Occipital lobe (tissue), 2 donors: ENCODE results near the gene PLCXD1. TPM values are rescaled to one million over a fixed set of nuclear protein-coding genes. Genes with fewer than 3 reads are reported as not detected.
"Not testable (repeated sequence)": the region's sequence is repeated elsewhere in the genome, so short reads cannot be mapped to it uniquely, and the experiment has no call there.

ENCODE experiments used
- DNase-seq: peaks from one replicate; lab custom pipeline; 2025; lab: John Stamatoyannopoulos, UW
- total RNA-seq: library from RNA; depleted of rRNA; stranded (reverse); fragments of >200 nt; gene quantifications from one replicate; pipeline ENCODE4 v1.2.3, GENCODE V29; 2014

The PLCXD1 gene
- total RNA-seq, 1 donor from 2014 or later, result 16.2 TPM

- no peak for DNase-seq
These were observed 35.5 kb downstream of the PLCXD1 start for GRCh38 chrX:316351-317325.

GRCh38 chrX:317424-318067 lies 36.4 kb downstream of the PLCXD1 start:
- no peak for DNase-seq

GRCh38 chrX:318068-318738 lies 37.0 kb downstream of the PLCXD1 start:
- no peak for DNase-seq

GRCh38 chrX:318739-319578 lies 37.8 kb downstream of the PLCXD1 start, which contains the start of gene GTPBP6:
GTPBP6 (minus strand) TSS chrX:318796; CDS start chrX:318787, 9 bp downstream.
- DNase-seq, result no peak

GRCh38 chrX:319579-320125 lies 38.5 kb downstream of the PLCXD1 start:
- DNase-seq, result no peak

- DNase-seq, result no peak
These were observed 39.1 kb downstream of the PLCXD1 start for GRCh38 chrX:320126-320783.

- DNase-seq, result no peak
These were observed 42.8 kb downstream of the PLCXD1 start for GRCh38 chrX:323721-324628.

- DNase-seq, result not testable (repeated sequence)
These were observed 43.5 kb downstream of the PLCXD1 start for GRCh38 chrX:324664-325063.

GRCh38 chrX:327660-328126 lies 46.5 kb downstream of the PLCXD1 start:
- DNase-seq, result no peak

GRCh38 chrX:329291-329910 lies 48.2 kb downstream of the PLCXD1 start:
- DNase-seq, result no peak

- DNase-seq, result not testable (repeated sequence)
These were observed 49.1 kb downstream of the PLCXD1 start for GRCh38 chrX:330141-330725.

GRCh38 chrX:330726-331150 lies 49.6 kb downstream of the PLCXD1 start:
- DNase-seq, result no peak

- no peak for DNase-seq
These were observed 50.1 kb downstream of the PLCXD1 start for GRCh38 chrX:331151-331824.

- no peak for DNase-seq
These were observed 50.8 kb downstream of the PLCXD1 start for GRCh38 chrX:331825-332495.

GRCh38 chrX:332496-332860 lies 51.3 kb downstream of the PLCXD1 start:
- DNase-seq, result no peak

- DNase-seq, result no peak
These were observed 51.9 kb downstream of the PLCXD1 start for GRCh38 chrX:332916-333610.
